GM21786 (cell line): Measurements from ENCODE around the gene ICA1.

Source experiments
- ATAC-seq: cut with Tn5 transposase; IDR thresholded peaks from one replicate; pipeline ENCODE4 v1.9.1; 2021; ENCODE audit not compliant: unreplicated experiment

ICA1 gene

DNA sequence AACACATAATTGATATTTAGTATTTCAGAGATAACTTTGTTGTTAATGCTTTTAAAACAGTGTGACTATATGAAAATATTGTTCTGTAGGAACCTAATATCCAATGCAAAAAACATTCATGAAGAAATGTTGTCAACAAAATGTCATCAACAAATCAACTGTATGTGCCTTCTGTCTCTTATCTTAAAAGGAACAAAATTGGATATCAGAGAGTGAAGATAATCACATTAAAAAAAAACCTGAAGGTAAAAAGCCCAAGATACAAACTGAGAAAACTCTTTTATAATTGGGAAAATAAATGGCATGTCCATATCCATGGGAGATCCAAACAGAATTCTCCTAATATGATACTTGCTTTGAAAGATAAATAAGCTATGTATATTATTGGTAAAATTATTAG, 33.9 kb downstream of the ICA1 start:
- no peak for ATAC-seq

DNA sequence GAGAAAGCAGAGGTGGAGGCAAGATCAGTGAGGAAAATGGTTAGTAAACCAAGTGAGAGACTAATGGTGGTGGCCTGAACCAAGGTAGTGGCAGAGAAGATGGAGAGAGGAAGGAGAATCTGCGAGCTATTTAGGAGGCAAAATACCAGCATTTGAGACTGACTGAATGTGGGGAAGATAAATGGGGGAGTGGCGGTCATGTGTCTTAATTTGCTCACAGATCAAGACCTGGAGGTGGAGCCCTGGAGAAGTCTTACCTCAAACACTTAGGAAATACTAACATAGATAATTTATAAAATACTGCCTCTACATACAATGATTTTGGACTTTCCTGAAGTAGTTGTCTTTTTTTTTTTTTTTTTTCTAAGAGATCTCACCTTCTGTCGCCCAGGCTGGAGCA, 34.7 kb downstream of the ICA1 start:
- no peak for ATAC-seq

DNA sequence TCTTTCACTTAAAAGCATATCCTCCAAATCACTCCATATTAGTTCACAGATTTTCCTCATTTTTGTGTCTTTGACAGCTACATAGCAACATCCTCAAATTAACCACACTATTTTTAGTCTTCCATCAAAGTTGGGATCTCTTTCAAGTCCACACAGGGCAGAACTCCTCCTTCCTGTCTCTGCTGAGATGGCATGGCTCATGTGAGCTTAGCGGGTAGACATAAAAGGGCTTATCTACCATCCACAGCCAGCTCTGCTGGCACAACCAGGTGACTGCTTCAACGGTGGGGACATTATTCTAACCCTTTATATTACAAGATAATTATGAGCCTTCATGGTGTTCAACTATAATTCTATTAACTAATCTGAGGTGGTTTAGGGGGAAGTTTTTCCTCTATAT, 35.5 kb downstream of the ICA1 start:
- ATAC-seq, result no peak

DNA sequence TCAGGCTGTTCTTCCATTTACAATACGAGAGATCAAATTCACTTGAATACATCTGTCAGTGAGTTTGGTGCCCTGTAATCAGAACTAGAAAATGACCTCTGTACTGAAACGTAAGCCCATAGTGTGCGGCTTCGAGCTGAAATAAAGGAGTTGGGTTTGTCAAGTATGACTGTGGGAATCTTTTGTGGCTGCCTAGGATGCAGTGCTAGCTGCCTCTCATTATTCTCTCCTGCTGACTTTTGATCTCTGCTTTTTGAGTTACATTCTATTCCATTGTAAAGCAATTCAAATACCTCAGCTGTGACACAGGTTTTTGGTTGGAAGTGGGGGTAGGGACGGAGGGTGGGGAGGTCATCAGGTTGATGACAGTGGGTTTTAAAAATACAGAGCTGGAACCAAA, 40.4 kb downstream of the ICA1 start:
- no peak for ATAC-seq

- no peak for ATAC-seq
These were observed 40.9 kb downstream of the ICA1 start for GRCh38 chr7:8221101-8221495.

- no peak for ATAC-seq
These were observed 41.4 kb downstream of the ICA1 start for GRCh38 chr7:8220376-8221100.

DNA sequence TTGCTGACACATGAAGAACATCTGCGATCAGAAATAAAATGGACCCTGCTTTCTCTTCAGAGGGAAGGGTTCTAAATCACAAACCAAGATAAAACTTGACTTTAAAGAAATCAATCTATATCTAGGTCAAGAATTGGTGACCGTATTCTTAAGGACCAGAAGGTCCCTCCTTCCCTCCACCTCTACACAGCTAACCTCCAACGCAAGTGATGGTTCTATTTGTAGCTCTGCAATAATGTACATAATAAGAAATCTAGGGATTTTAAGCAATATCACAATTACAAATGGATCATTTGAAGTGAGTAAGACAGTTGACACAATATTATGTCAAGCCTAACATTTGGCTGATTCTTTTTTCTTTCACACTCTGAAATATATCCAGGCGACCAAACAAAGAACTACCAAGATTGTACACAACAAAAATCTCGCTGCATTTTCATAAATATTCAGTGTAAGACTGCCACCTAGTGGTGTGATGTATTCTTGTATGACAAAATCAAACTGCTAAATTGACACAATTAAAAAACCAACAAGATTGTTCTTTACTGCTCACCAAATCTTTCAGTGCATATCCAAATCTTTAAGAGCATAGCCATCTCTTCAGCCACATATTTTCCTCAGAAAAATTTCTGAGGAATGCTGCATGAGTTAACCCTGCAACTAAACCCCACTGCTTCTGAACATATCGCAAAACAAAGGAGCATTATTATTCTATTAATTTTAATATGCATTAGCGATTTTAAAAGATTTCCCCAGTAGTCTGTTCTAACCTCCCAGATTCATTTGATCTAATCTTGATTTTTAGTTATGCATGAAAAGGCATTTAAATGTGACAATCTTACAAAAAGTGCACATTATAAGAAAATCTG, 44.5 kb downstream of the ICA1 start:
- no peak for ATAC-seq

DNA sequence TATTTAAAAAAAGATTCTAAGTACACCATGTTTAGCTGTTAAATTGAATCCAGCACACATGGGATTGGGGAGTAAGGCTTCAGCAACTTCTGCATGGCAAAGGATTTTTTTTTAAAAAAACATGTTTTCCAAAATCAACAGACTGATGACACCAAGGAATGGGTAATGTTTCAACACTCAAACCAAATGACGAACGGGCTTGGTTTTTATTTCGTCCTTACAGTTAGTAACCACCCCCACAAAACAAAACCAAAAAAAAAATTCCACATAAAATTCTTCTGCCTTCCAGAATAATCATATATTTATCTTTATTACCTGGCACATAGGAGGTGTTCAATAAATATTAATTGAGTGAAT, 45.7 kb downstream of the ICA1 start:
- ATAC-seq, result no peak

DNA sequence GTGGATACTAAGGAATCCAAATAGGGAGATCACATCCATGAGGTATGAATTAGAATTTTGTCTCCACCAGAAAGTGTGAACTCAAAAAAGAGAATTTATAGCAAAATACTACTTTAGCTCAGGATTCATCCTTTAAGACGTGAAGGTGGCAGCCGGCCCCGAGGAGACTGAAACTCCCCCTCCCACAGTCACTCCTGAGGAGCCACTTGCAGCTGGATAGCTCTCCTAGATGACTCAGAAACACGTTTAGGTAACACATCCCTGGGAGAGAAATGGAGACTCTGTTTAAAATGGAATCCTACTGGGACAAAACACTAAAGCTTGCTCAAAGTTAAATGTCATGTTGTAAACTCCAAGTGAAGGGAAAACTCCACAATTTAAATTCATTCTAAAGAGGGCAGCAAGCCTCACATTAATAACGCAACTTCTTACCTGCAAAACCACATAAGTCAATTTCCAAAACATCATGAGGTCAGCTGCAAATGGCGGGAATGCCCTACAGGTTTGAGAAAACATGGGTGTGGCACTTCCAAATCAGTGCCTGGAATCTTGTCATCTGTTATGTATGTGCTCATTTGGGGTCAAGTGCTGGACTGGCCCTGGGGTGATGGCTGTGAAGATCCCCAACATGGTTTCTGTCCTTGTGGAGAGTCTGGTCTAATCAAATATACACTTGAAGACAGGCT, 46.2 kb downstream of the ICA1 start:
- no peak for ATAC-seq

GRCh38 chr7:8214244-8214824, 47.6 kb downstream of the ICA1 start:
- ATAC-seq, result no peak

DNA sequence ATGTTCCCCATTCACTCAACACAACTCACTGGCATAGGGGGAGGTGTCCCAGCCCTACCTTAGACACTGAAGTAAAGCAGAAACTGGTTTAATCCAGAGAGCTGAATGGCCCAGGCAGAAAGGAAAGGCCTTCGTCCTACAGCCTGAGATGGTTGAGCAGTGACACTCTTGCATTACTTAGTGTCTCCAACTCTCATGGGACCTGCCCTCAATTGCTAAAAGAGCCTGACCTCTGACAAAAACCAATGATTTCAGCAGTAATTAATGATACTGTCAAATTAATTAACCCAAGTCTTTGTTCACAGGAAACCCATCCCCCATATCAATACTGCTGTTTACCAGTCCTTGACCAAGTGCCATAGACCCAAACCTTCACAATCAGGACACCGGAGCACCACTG, 48.6 kb downstream of the ICA1 start:
- no peak for ATAC-seq

- no peak for ATAC-seq
These were observed 49.3 kb downstream of the ICA1 start for GRCh38 chr7:8212638-8213037.

DNA sequence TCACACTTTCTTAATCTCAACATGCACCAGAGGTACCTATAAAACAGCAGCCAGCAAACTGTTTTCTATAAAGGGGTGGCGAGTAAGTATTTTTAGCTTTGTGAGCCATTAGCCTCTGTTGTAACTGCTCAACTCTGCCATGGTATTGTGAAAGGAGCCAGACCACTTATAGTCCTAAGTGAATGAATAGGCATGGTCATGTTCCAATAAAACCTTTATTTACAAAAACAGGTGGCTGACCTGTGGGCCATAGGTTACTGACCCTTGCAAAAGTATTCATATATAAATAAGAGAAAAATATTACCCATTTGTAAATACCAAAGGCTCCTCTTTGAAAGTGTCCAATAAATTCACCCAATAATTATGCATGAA, 50.3 kb downstream of the ICA1 start:
- ATAC-seq, result no peak

DNA sequence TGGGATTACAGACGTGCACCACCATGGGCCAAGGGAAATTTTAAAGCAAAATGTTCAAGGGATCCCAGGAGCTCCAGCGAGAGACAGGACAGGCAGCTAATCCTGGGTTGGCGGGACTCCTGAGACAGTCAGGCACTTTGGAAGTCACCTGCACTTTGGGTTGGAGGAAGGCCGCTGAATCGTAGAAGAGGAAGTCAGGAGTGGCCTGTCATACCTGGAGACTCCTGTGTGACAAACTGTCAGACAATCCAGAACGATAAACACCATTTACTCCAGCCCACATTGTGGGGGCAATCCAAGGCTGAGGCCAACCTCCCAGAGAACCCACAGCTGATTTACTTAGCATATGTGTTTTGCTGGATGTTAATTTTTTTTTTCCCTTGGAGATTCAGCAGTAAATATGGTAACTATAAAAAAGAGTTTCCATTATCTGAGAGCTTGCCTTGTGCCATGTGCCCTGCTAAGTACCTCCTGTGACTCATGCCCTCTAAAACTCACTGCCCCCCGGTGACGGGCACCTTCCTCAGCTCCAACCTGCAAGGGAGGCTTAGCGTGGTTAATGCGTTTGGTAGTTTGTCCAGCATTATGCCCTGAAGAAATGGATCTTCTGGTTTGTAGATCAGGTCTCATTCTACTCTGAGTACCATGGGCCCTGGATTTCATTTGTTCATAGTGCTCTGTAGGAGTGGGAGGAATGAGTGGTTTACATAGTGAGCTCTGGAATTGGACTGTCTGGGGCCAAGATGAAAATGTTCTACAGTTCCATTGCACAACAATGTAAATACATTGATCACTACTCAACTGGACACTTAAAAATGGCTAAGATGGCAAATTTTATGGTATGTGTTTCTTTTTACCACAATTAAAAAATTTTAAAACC, 50.9 kb downstream of the ICA1 start:
- no peak for ATAC-seq

GRCh38 chr7:8209353-8209752, 52.6 kb downstream of the ICA1 start:
- no peak for ATAC-seq

GRCh38 chr7:8208816-8209215, 53.2 kb downstream of the ICA1 start:
- ATAC-seq, result no peak

DNA sequence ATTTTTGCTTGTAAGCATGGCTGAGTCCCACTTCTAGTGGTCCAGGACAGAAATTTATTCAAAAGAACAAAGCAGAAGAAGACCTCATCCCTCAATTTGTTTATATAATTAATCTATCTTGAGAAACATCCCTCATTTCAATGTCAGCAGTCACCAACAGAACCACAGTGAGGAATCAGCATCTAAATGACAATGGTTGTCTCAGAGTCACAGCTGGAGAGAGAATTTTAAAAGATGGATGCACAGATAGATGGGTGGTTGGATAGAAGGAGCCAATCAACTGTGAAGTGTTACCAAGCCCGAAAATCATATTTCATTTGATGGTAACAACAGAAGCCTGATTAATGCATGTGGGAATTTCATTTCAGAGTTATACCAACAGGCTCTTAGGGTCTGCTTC, 55.0 kb downstream of the ICA1 start:
- ATAC-seq, result no peak

DNA sequence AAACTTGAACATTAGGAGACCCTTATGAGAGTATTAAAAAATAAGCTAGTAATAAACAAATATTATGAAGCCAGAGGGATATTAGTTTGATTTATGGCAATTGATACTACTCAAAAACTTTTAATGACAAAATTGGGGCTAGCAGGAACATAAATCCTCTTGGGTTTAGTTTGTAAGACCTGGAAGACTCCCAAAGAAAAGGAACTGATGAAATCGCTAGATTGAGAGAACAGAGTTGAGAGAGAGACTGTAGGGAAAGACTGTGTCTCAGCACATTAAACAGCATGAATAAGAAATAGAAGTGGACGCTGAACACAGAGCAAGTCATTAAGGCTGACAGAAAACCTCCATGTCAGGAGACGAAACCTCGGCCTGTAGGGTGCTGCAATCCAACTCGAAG, 56.4 kb downstream of the ICA1 start:
- no peak for ATAC-seq

GRCh38 chr7:8205031-8205387, 57.0 kb downstream of the ICA1 start:
- ATAC-seq, result no peak

DNA sequence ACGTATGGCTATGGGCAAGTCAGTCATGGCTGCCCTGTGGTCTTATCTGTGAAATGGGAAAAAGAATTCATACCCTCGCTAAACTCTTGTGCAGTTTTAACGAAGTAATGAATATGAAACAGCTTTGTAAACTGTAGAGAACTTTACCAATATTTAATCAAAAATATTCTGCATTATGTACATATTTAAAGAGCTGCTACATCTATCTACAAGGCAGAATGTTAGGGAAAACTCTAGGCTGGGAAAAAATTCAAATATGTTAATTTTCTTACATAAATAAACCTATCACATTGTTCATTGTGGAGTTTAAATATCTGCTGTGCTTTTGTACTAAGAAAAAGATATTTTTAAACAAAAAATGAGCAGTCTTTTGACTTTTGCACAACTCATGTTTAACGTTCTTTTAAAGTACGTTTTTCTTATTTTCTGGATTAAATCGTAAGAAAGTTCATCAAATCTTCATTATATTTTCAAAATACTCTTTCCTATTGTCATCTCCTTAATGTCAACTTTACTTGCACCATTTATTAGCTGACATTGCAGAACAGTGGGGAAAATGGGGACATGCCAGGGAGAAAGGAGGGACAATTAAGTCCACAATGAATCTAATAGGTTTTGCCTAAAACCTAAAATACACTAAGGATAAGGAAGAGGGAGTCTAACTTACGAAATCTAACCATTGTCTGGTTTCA, 57.5 kb downstream of the ICA1 start:
- no peak for ATAC-seq
